GM23248 (cell line): ENCODE data around the gene GPR35. TPM values are rescaled to one million over a fixed set of nuclear protein-coding genes. Genes with fewer than 3 reads are reported as not detected.

ENCODE experiments used
- DNase-seq: peaks from one replicate; pipeline ENCODE4 v3.0.0-alpha.2; 2015
- H2AFZ ChIP-seq: fragments of 200-600 bp; sonication (generic); 2 replicates; pipeline ENCODE4 v1.6.1; 2016; ENCODE audit warnings: antibody characterized with exemption
- H3F3A ChIP-seq: fragments of 200-600 bp; sonication (generic); 2 replicates; pipeline ENCODE4 v1.6.1; 2016; ENCODE audit warnings: mild to moderate bottlenecking, antibody characterized with exemption, mixed run types; ENCODE audit not compliant: insufficient read depth
- H3K27ac ChIP-seq: fragments of 200-600 bp; sonication (generic); 2 replicates; pipeline ENCODE4 v1.5.1; 2016; ENCODE audit warnings: mild to moderate bottlenecking
- H3K27me3 ChIP-seq: fragments of 200-600 bp; sonication (generic); replicated peaks from 2 replicates; pipeline ENCODE4 v1.6.1; 2016; ENCODE audit warnings: mild to moderate bottlenecking; ENCODE audit not compliant: insufficient read depth
- H3K36me3 ChIP-seq: fragments of 200-600 bp; sonication (generic); 2 replicates; pipeline ENCODE4 v1.6.1; 2016; ENCODE audit warnings: low read depth, mild to moderate bottlenecking
- H3K4me1 ChIP-seq: fragments of 200-600 bp; sonication (generic); 2 replicates; pipeline ENCODE4 v1.6.1; 2016; ENCODE audit warnings: mild to moderate bottlenecking; ENCODE audit not compliant: insufficient read depth
- H3K4me2 ChIP-seq: fragments of 200-600 bp; sonication (generic); one replicate; pipeline ENCODE4 v1.6.1; 2016; ENCODE audit warnings: mild to moderate bottlenecking; ENCODE audit not compliant: unreplicated experiment
- H3K4me3 ChIP-seq: fragments of 200-600 bp; sonication (generic); 2 replicates; pipeline ENCODE4 v1.5.1; 2016; ENCODE audit warnings: mild to moderate bottlenecking
- H3K79me2 ChIP-seq: fragments of 200-600 bp; sonication (generic); 2 replicates; pipeline ENCODE4 v1.6.1; 2016; ENCODE audit warnings: mild to moderate bottlenecking; ENCODE audit not compliant: insufficient read depth
- H3K9ac ChIP-seq: fragments of 200-600 bp; sonication (generic); 2 replicates; pipeline ENCODE4 v1.6.1; 2016; ENCODE audit warnings: mild to moderate bottlenecking
- H3K9me2 ChIP-seq: fragments of 200-600 bp; sonication (generic); 2 replicates; pipeline ENCODE4 v1.6.1; 2016; ENCODE audit warnings: mixed run types, mild to moderate bottlenecking, moderate library complexity; ENCODE audit not compliant: insufficient read depth
- H3K9me3 ChIP-seq: fragments of 200-600 bp; sonication (generic); one replicate; pipeline ENCODE4 v1.6.1; 2017; ENCODE audit warnings: low read depth
- H4K20me1 ChIP-seq: fragments of 200-600 bp; sonication (generic); 2 replicates; pipeline ENCODE4 v1.6.0; 2016; ENCODE audit not compliant: insufficient read depth
- EZH2 ChIP-seq: fragments of 200-600 bp; sonication (generic); IDR thresholded peaks from 2 replicates; pipeline ENCODE4 v1.6.1; 2018; ENCODE audit warnings: antibody characterized with exemption, mild to moderate bottlenecking; ENCODE audit not compliant: insufficient read depth, poor library complexity, severe bottlenecking
- EZH2phosphoT487 ChIP-seq: fragments of 200-600 bp; sonication (generic); IDR thresholded peaks from 2 replicates; pipeline ENCODE4 v1.6.1; 2018; ENCODE audit warnings: antibody characterized with exemption, moderate library complexity, mild to moderate bottlenecking, low read depth; ENCODE audit not compliant: insufficient read depth
- WGBS, 2 experiments: methylation state at CpG; one replicate each; pipeline ENCODE4 v1.1.6; 2015 to 2017; ENCODE audit warnings: low lambda C conversion rate in 2 of 2, low coverage in 1 of 2; ENCODE audit errors: missing lambda C conversion rate in 2 of 2; 5-methylcytosine and 5-hydroxymethylcytosine counted together
- in situ Hi-C: fragments of 300-500 bp; cut with MboI; formaldehyde crosslinking; loops from 2 replicates; pipeline ENCODE4 v1.15.0; 2020
- polyA plus RNA-seq: library from polyadenylated mRNA; unstranded; fragments of >200 nt; fragmentation: Nextera tagmentation; extraction: Ambion mirVana; gene quantifications from 2 replicates; pipeline ENCODE4 v1.2.1, GENCODE V29; 2016
- total RNA-seq: library from RNA; depleted of rRNA; stranded (reverse); fragments of >200 nt; shearing (Covaris generic); gene quantifications from 2 replicates; pipeline ENCODE4 v1.2.3, GENCODE V29; 2014

The GPR35 gene
- total and polyA plus RNA-seq, 2 experiments from 2014 or later = 0.14 TPM; not detected in 1

DNA sequence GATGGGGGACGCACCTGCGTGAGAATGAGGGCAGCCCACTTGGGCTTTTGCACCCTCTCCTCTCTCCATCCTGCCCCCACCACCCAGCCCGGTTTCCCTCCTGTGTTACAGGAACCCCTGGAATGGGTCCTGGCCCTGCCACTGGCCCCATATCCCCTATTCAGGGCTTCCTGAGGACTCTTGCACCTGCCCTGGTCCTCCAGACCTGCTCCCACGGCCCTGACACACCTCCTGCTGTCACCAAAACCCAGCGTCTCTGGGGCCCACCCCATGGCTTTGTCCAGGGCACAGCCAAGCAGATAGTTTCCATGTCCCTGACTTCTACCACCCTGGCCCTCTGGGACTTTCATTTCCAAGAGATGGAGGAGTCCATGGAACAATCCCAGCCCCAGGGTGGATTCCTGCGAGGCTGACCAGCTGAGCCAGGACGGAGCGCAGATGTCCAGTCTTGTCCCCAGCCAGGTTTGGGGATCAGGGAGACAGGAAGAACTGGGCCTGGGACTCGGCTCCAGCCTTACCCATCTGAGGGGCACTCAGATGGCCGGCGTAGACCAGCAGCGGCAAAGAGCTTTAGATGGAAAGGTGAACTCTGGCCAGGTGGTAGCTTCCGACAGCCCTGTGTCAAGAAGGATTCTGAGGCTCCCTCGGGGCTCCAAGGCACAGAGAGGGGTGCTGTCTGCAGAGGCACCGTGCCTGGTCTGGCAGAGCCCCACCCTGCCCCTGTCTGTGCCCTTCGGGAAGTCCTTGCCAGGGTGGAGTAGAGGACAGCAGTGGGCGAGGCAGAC is 12.0 kb downstream of the GPR35 start:
- Histone ChIP-seq H3K79me2 (no peaks in the 10 kb centered on the region), H3K4me3 (no peak overlapping the region), H3K9ac (no peak overlapping the region), H3F3A (no peaks in the 10 kb centered on the region), H3K27ac (no peak overlapping the region), H3K27me3 (peaks cover 14% of the 10 kb centered on the region), H3K9me2 (no peaks in the 10 kb centered on the region), H3K4me2 (no peak overlapping the region), H2AFZ (no peak overlapping the region), H3K4me1 (no peaks in the 10 kb centered on the region), H3K9me3 (no peaks in the 10 kb centered on the region), H4K20me1 (no peaks in the 10 kb centered on the region), H3K36me3 (no peaks in the 10 kb centered on the region)
- in situ Hi-C loops = no loop called here
- DNase-seq = no peak
- no peak for TF ChIP-seq EZH2
- no peak for TF ChIP-seq EZH2phosphoT487
- 61 to 63% methylated on average over 15 to 17 of the region's 17 CpGs for WGBS, 2 experiments

DNA sequence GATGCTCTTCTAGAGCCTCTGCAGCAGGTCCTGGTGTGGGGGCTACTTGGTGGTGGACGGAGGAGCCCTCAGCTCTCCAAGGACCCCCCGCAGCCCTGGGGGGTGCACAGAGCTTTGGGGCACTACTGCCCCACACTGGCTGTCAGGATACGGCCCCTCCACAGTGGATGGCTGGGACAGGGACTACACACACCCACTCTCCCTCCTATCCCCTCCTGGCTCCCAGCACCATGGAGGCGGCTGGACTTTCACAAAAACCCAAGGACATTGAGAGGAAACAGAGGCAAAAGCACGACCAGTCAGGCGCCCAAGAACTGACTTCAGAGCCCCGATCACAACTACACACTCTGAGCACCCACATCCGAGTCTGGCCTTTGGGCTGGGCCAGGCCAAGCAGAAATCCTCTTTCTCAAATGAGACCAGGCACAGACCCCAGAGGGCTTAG is 12.6 kb downstream of the GPR35 start:
- TF ChIP-seq EZH2phosphoT487 = no peak
- TF ChIP-seq EZH2 = no peak
- Histone ChIP-seq H3K27ac (no peak overlapping the region), H4K20me1 (no peaks in the 10 kb centered on the region), H3F3A (no peaks in the 10 kb centered on the region), H3K9me2 (no peaks in the 10 kb centered on the region), H3K9me3 (no peaks in the 10 kb centered on the region), H3K9ac (no peak overlapping the region), H3K36me3 (no peaks in the 10 kb centered on the region), H3K4me2 (no peak overlapping the region), H3K4me3 (no peak overlapping the region), H3K79me2 (no peaks in the 10 kb centered on the region), H2AFZ (no peak overlapping the region), H3K27me3 (peaks cover 14% of the 10 kb centered on the region), H3K4me1 (no peaks in the 10 kb centered on the region)
- in situ Hi-C loops = no loop called here
- no peak for DNase-seq
- WGBS, 2 experiments = 45 to 48% methylated on average over 8 of the region's 8 CpGs

DNA sequence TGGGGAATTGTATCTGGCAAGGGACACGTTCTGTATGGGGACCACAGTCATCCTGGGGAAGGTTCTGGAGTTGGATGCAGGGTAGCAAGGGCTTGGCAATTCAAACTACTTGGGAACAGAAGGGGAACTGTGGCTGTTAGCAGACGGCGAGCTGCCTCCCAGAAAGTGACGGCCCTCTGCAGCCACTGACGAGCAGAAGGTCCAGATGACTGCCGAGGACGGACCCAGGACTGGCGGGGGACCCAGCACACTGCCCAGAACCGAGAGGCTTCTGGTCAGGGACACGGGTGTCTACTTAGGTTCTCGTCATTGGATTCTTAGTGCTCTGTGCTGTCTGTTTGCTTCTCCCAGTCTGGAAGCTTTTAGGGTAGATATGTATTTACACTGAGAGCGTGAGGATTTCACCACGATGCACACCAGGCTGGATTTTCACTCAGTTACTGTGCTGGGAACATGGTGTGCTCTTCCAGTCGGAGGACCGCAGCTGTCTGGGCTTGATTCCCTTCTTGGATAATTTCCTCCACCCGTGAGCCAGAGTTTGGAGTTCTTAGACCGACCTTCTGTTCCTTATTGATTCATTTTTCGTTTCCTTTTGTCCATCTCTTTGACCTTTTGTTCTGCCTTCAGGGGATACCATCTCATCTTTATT is 13.4 kb downstream of the GPR35 start:
- no peaks in the 10 kb centered on the region for H3F3A ChIP-seq
- in situ Hi-C loops = no loop called here
- no peaks in the 10 kb centered on the region for H3K4me1 ChIP-seq
- 8 to 14% methylated on average over 18 of the region's 18 CpGs for WGBS, 2 experiments
- no peak overlapping the region for H3K27ac ChIP-seq
- no peak for TF ChIP-seq EZH2
- TF ChIP-seq EZH2phosphoT487 = no peak
- H3K27me3 ChIP-seq = peaks cover 14% of the 10 kb centered on the region
- H3K9ac ChIP-seq = no peak overlapping the region
- H3K4me3 ChIP-seq = no peak overlapping the region
- H4K20me1 ChIP-seq = no peaks in the 10 kb centered on the region
- DNase-seq = no peak
- H2AFZ ChIP-seq = no peak overlapping the region
- no peak overlapping the region for H3K4me2 ChIP-seq
- no peaks in the 10 kb centered on the region for H3K9me3 ChIP-seq
- no peaks in the 10 kb centered on the region for H3K79me2 ChIP-seq
- no peaks in the 10 kb centered on the region for H3K9me2 ChIP-seq
- no peaks in the 10 kb centered on the region for H3K36me3 ChIP-seq

DNA sequence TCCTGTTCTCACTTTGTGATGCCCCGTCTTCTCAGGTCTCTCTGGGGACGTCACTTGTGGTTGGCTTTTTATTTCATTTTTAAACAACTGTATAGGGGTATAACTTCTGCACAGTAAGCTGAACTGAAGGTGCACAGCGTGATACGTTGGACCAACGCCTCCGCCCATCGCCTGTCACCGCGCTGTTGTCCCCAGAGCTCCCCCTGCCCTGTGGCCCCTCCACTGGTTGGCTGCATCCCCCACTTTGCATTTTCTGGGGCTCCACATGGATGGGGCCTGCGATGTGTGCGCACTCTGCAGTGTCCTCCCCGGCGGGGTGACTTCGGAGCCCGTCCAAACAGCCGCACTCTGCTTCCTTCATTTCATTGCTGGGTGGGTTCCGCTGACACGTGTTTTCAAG is 14.3 kb downstream of the GPR35 start:
- H3K4me1 ChIP-seq = no peaks in the 10 kb centered on the region
- H3K27ac ChIP-seq = no peak overlapping the region
- no peak overlapping the region for H3K4me2 ChIP-seq
- no peaks in the 10 kb centered on the region for H3K9me3 ChIP-seq
- H3K9ac ChIP-seq = no peak overlapping the region
- no peaks in the 10 kb centered on the region for H3K79me2 ChIP-seq
- H3F3A ChIP-seq = no peaks in the 10 kb centered on the region
- no peaks in the 10 kb centered on the region for H4K20me1 ChIP-seq
- H3K36me3 ChIP-seq = no peaks in the 10 kb centered on the region
- no peak overlapping the region for H2AFZ ChIP-seq
- H3K9me2 ChIP-seq = no peaks in the 10 kb centered on the region
- TF ChIP-seq EZH2phosphoT487 (no peak), EZH2 (no peak)
- H3K27me3 ChIP-seq = peaks cover 14% of the 10 kb centered on the region
- no peak overlapping the region for H3K4me3 ChIP-seq
- in situ Hi-C loops = no loop called here
- DNase-seq = no peak
- 87 to 89% methylated on average over 16 to 18 of the region's 18 CpGs for WGBS, 2 experiments
